CD14-positive monocyte (primary cell): ENCODE results near the gene MGAT5. TPM values are rescaled to one million over a fixed set of nuclear protein-coding genes. Genes with fewer than 3 reads are reported as not detected.

Source experiments
- DNase-seq, 3 donors: peaks; one replicate each; pipeline ENCODE4 v3.0.0-alpha.2; 2011 to 2022
- H2AFZ ChIP-seq: 2 replicates; pipeline ENCODE4 v1.6.0; 2012; ENCODE audit warnings: mild to moderate bottlenecking, low read depth, low read length, inconsistent platforms; ENCODE audit not compliant: insufficient read depth, poor library complexity, severe bottlenecking
- H3K27ac ChIP-seq, 2 donors: 1 replicate in 1 of 2; 2 replicates in 1 of 2; pipeline ENCODE4 v1.5.1; 2012 to 2013; ENCODE audit warnings: low read length in 2 of 2, control low read depth in 1 of 2, inconsistent platforms in 1 of 2, low read depth in 1 of 2, mild to moderate bottlenecking in 1 of 2
- H3K27me3 ChIP-seq, 2 donors: one replicate each; pipeline versions ENCODE4 v1.6.0 to v1.6.1; 2011 to 2013; ENCODE audit warnings: low read length in 2 of 2; ENCODE audit not compliant: control insufficient read depth in 2 of 2, insufficient read depth in 2 of 2
- H3K36me3 ChIP-seq, 2 donors: replicated peaks in 1 of 2; 1 replicate in 1 of 2; 2 replicates in 1 of 2; pipeline versions ENCODE4 v1.5.1 to v1.6.1; 2012 to 2013; ENCODE audit warnings: low read length in 2 of 2, control low read depth in 1 of 2, inconsistent platforms in 1 of 2, mild to moderate bottlenecking in 1 of 2; ENCODE audit not compliant: insufficient read depth in 2 of 2, control insufficient read depth in 1 of 2
- H3K4me1 ChIP-seq, 2 donors: 1 replicate in 1 of 2; 2 replicates in 1 of 2; pipeline versions ENCODE4 v1.5.1 to v1.6.1; 2012 to 2013; ENCODE audit warnings: low read length in 2 of 2, control low read depth in 1 of 2, inconsistent platforms in 1 of 2, mild to moderate bottlenecking in 1 of 2, moderate library complexity in 1 of 2; ENCODE audit not compliant: insufficient read depth in 2 of 2, control insufficient read depth in 1 of 2
- H3K4me2 ChIP-seq: replicated peaks from 2 replicates; pipeline ENCODE3; 2012; ENCODE audit warnings: low read length, moderate library complexity, mild to moderate bottlenecking; ENCODE audit not compliant: poor library complexity, severe bottlenecking; ENCODE audit errors: extremely low read depth
- H3K4me3 ChIP-seq, 3 experiments: fragments of 200-600 bp in 1 of 3; sonication (generic) in 1 of 3; replicated peaks in 1 of 3; 1 replicate in 2 of 3; 2 replicates in 1 of 3; pipeline ENCODE4 v1.5.1; 2011 to 2013; ENCODE audit warnings: low read length in 3 of 3, mild to moderate bottlenecking in 3 of 3, control low read depth in 2 of 3, low read depth in 2 of 3, inconsistent platforms in 1 of 3, moderate library complexity in 1 of 3
- H3K79me2 ChIP-seq: 2 replicates; pipeline ENCODE4 v1.6.0; 2012; ENCODE audit warnings: mild to moderate bottlenecking, control low read depth, inconsistent platforms, low read length, moderate library complexity; ENCODE audit not compliant: insufficient read depth
- H3K9ac ChIP-seq: 2 replicates; pipeline ENCODE4 v1.6.0; 2017; ENCODE audit warnings: low read length, mild to moderate bottlenecking; ENCODE audit not compliant: insufficient read depth, poor library complexity, severe bottlenecking
- H3K9me3 ChIP-seq, 2 donors: replicated peaks in 1 of 2; 1 replicate in 1 of 2; 2 replicates in 1 of 2; pipeline versions ENCODE4 v1.5.1 to v1.6.1; 2012 to 2013; ENCODE audit warnings: low read length in 2 of 2, control low read depth in 1 of 2; ENCODE audit not compliant: control insufficient read depth in 1 of 2, insufficient read depth in 1 of 2
- H4K20me1 ChIP-seq: 2 replicates; pipeline ENCODE4 v1.6.0; 2012; ENCODE audit warnings: mild to moderate bottlenecking, low read length, control low read depth, moderate library complexity; ENCODE audit not compliant: insufficient read depth
- H3K27ac Mint-ChIP-seq, 7 donors: one replicate each; pipeline ENCODE4 v1.8.0; 2020; ENCODE audit warnings: mild to moderate bottlenecking in 7 of 7, mixed read lengths in 7 of 7, moderate library complexity in 6 of 7, inconsistent platforms in 2 of 7
- H3K27me3 Mint-ChIP-seq, 3 donors: one replicate each; pipeline ENCODE4 v1.8.0; 2021 to 2022; ENCODE audit warnings: low read depth in 3 of 3, mild to moderate bottlenecking in 3 of 3, mixed read lengths in 3 of 3, moderate library complexity in 3 of 3, inconsistent platforms in 1 of 3
- H3K36me3 Mint-ChIP-seq, 2 donors: one replicate each; pipeline ENCODE4 v1.8.0; 2020; ENCODE audit warnings: mixed read lengths in 2 of 2, inconsistent platforms in 1 of 2, mild to moderate bottlenecking in 1 of 2
- H3K4me1 Mint-ChIP-seq: one replicate; pipeline ENCODE4 v1.8.0; 2020; ENCODE audit warnings: mild to moderate bottlenecking, mixed read lengths
- H3K4me3 Mint-ChIP-seq, 2 donors: one replicate each; pipeline ENCODE4 v1.8.0; 2020; ENCODE audit warnings: mild to moderate bottlenecking in 2 of 2, mixed read lengths in 2 of 2, moderate library complexity in 1 of 2
- H3K9me3 Mint-ChIP-seq, 7 donors: one replicate each; pipeline ENCODE4 v1.8.0; 2020 to 2022; ENCODE audit warnings: mixed read lengths in 7 of 7, mild to moderate bottlenecking in 6 of 7, moderate library complexity in 6 of 7, inconsistent platforms in 2 of 7
- CTCF ChIP-seq: fragments of 200-600 bp; IDR thresholded peaks from one replicate; pipeline ENCODE4 v1.8.0; 2022; ENCODE audit warnings: antibody characterized with exemption, mild to moderate bottlenecking
- WGBS: methylation state at CpG from one replicate; pipeline ENCODE4 v1.1.5; 2013; ENCODE audit warnings: missing lambda C conversion rate; ENCODE audit not compliant: insufficient coverage; 5-methylcytosine and 5-hydroxymethylcytosine counted together
- intact Hi-C, 2 donors: fragments of 100-400 bp; cut with micrococcal nuclease; formaldehyde crosslinking; loops; one replicate each; pipeline versions ENCODE4 v1.15.0 to v1.15.1; 2023
- polyA plus RNA-seq, 3 donors: library from polyadenylated mRNA; depleted of rRNA in 1 of 3; unstranded in 2 of 3; stranded (reverse) in 1 of 3; fragments of 300-500 nt in 2 of 3; fragments of >200 nt in 1 of 3; fragmentation: Illumina TruSeq in 2 of 3; gene quantifications; 1 replicate in 2 of 3; 2 replicates in 1 of 3; pipeline ENCODE4 v1.2.3, GENCODE V29; 2012 to 2021

MGAT5 gene
- polyA plus RNA-seq, 3 donors: 1.9 to 6.6 (median 2.4) TPM

- intact Hi-C loops: no loop called here
- Histone ChIP-seq H3K4me3 (no peak overlapping the region), H3K27me3 (no peaks in the 10 kb centered on the region), H3K9ac (no peak overlapping the region), H3K4me1 (peaks cover 0 to under 1% of the 10 kb centered on the region in 2 donors), H3K4me2 (no peak overlapping the region), H2AFZ (no peak overlapping the region), H3K79me2 (peaks cover 44% of the 10 kb centered on the region), H3K36me3 (no peaks in the 10 kb centered on the region), H3K9me3 (peaks cover 4 to 5% of the 10 kb centered on the region in 2 donors), H3K27ac (no peak overlapping the region), H4K20me1 (peaks cover 19% of the 10 kb centered on the region)
- peaks cover 0 to 7% of the 10 kb centered on the region in 2 donors for H3K36me3 Mint-ChIP-seq
- DNase-seq: no peak
- peaks cover 4 to 10% (median 7%) of the 10 kb centered on the region in 7 donors for H3K9me3 Mint-ChIP-seq
- H3K4me1 Mint-ChIP-seq: peaks cover 13% of the 10 kb centered on the region
- no peak for TF ChIP-seq CTCF
- no peaks in the 10 kb centered on the region for H3K27me3 Mint-ChIP-seq
- WGBS: 33% methylated on average over 2 of the region's 4 CpGs
- H3K27ac Mint-ChIP-seq: no peak overlapping the region
- no peak overlapping the region for H3K4me3 Mint-ChIP-seq
Measured at GRCh38 chr2:134226601-134227000, 27.3 kb upstream of the MGAT5 start.

GRCh38 chr2:134227666-134228065 lies 26.2 kb upstream of the MGAT5 start:
- no peak overlapping the region for H3K27ac ChIP-seq
- H3K9me3 ChIP-seq: peaks cover 4 to 5% of the 10 kb centered on the region in 2 donors
- no peaks in the 10 kb centered on the region for H3K36me3 ChIP-seq
- H3K36me3 Mint-ChIP-seq: peaks cover 0 to 7% of the 10 kb centered on the region in 2 donors
- H2AFZ ChIP-seq: no peak overlapping the region
- H3K4me1 ChIP-seq: peaks cover 8 to 11% of the 10 kb centered on the region in 2 donors
- H3K27me3 ChIP-seq: no peaks in the 10 kb centered on the region
- H4K20me1 ChIP-seq: peaks cover 16% of the 10 kb centered on the region
- H3K4me1 Mint-ChIP-seq: peaks cover 23% of the 10 kb centered on the region
- peaks cover 44% of the 10 kb centered on the region for H3K79me2 ChIP-seq
- no peaks in the 10 kb centered on the region for H3K27me3 Mint-ChIP-seq
- TF ChIP-seq CTCF: no peak
- no peak overlapping the region for H3K4me2 ChIP-seq
- no peak for DNase-seq
- 100% methylated on average over 3 of the region's 3 CpGs for WGBS
- no peak overlapping the region for H3K27ac Mint-ChIP-seq
- no peak overlapping the region for H3K4me3 ChIP-seq
- no peak overlapping the region for H3K4me3 Mint-ChIP-seq
- H3K9me3 Mint-ChIP-seq: peaks cover 4 to 10% (median 7%) of the 10 kb centered on the region in 7 donors
- H3K9ac ChIP-seq: no peak overlapping the region
- intact Hi-C loops: no loop called here
